ENCODE measurements around the gene CEP164. TPM values are rescaled to one million over a fixed set of nuclear protein-coding genes. Genes with fewer than 3 reads are reported as not detected.

Gene CEP164
- total and polyA plus RNA-seq, 9 of the 15 experiments (the other 6 are each of a cell fraction or from before 2014, with no cell fraction given) = 2.1 to 16.5 (median 10.4) TPM

DNA sequence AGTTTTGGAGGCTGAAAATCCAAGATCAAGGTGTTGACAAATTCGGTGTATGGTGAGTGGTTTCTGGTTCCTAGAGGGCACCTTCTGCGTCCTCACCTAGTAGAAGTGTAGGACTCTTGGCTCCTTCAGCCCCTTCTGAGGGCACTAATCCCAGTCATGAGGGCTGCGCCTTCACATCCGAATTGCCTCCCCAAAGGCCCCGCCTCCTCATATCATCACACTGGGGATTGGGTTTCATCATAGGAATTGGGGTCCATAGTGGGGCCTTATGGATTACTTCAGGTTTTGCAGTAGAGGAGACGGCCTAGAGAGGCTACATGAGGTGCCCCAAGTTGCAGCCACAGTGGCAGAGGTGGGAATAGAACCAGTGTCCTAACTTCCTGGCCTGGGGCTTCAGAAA, 87.1 kb downstream of the CEP164 start:
- H3K9ac ChIP-seq (ENCODE audit: insufficient read depth in 1 of 2, low read depth in 2 of 2, low read length in 2 of 2) = no peak overlapping the region
- H3K4me3 ChIP-seq = no peak overlapping the region
- no peaks in the 10 kb centered on the region for H3K9me1 ChIP-seq (ENCODE audit: control insufficient read depth, insufficient read depth, low read length)
- no peak overlapping the region for H2AFZ ChIP-seq (ENCODE audit: low read depth, low read length)
- no peaks in the 10 kb centered on the region for H3K36me3 ChIP-seq (ENCODE audit: control insufficient read depth, insufficient read depth, low read length)
- H3K79me2 ChIP-seq (ENCODE audit: control insufficient read depth, insufficient read depth, low read length) = no peaks in the 10 kb centered on the region
- DNase-seq (ENCODE audit: extremely low read depth in 1 of 4, low spot score in 3 of 4) (no peak), FAIRE-seq (no peak), ATAC-seq (no peak)
- H3K27ac ChIP-seq (ENCODE audit: extremely low read depth, low read depth, low read length) = no peak overlapping the region
- H3K4me1 ChIP-seq (replicated peaks in 1 of 2; ENCODE audit: control insufficient read depth in 2 of 2, insufficient read depth in 2 of 2, low read length in 2 of 2) = peaks cover 0 to 5% of the 10 kb centered on the region in 2 experiments; a peak in 1 of 5 replicates
- WGBS (ENCODE audit: insufficient coverage, low coverage, missing lambda C conversion rate) = 6% methylated on average over 6 of the region's 6 CpGs
- H3K4me2 ChIP-seq (ENCODE audit: insufficient read depth, low read length) = no peak overlapping the region
- no peaks in the 10 kb centered on the region for H3K9me3 ChIP-seq (replicated peaks; ENCODE audit: control insufficient read depth, insufficient read depth, low read depth, low read length)
- in situ Hi-C loops (cut with MboI) (no loop called here), intact Hi-C loops (cut with micrococcal nuclease) (no loop called here)
- TF ChIP-seq CC2D1A (IDR thresholded peaks at IDR 0.05) (no peak), ZNF384 (IDR thresholded peaks at IDR 0.05; ENCODE audit: low read depth, low read length) (no peak), HDAC3 (IDR thresholded peaks at IDR 0.05; ENCODE audit: borderline replicate concordance, partially characterized antibody) (no peak), ELF4 (CRISPR knock-in tag; IDR thresholded peaks at IDR 0.05) (no peak), CHD2 (IDR thresholded peaks at IDR 0.05; ENCODE audit: low read depth, low read length) (no peak)
- TF ChIP-seq, protein P1, sequence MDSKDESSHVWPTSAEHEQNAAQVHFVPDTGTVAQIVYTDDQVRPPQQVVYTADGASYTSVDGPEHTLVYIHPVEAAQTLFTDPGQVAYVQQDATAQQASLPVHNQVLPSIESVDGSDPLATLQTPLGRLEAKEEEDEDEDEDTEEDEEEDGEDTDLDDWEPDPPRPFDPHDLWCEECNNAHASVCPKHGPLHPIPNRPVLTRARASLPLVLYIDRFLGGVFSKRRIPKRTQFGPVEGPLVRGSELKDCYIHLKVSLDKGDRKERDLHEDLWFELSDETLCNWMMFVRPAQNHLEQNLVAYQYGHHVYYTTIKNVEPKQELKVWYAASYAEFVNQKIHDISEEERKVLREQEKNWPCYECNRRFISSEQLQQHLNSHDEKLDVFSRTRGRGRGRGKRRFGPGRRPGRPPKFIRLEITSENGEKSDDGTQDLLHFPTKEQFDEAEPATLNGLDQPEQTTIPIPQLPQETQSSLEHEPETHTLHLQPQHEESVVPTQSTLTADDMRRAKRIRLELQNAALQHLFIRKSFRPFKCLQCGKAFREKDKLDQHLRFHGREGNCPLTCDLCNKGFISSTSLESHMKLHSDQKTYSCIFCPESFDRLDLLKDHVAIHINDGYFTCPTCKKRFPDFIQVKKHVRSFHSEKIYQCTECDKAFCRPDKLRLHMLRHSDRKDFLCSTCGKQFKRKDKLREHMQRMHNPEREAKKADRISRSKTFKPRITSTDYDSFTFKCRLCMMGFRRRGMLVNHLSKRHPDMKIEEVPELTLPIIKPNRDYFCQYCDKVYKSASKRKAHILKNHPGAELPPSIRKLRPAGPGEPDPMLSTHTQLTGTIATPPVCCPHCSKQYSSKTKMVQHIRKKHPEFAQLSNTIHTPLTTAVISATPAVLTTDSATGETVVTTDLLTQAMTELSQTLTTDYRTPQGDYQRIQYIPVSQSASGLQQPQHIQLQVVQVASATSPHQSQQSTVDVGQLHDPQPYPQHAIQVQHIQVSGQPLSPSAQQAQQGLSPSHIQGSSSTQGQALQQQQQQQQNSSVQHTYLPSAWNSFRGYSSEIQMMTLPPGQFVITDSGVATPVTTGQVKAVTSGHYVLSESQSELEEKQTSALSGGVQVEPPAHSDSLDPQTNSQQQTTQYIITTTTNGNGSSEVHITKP (IDR thresholded peaks at IDR 0.05; ENCODE audit: partially characterized antibody) = no peak
- TF ChIP-seq, protein P2, sequence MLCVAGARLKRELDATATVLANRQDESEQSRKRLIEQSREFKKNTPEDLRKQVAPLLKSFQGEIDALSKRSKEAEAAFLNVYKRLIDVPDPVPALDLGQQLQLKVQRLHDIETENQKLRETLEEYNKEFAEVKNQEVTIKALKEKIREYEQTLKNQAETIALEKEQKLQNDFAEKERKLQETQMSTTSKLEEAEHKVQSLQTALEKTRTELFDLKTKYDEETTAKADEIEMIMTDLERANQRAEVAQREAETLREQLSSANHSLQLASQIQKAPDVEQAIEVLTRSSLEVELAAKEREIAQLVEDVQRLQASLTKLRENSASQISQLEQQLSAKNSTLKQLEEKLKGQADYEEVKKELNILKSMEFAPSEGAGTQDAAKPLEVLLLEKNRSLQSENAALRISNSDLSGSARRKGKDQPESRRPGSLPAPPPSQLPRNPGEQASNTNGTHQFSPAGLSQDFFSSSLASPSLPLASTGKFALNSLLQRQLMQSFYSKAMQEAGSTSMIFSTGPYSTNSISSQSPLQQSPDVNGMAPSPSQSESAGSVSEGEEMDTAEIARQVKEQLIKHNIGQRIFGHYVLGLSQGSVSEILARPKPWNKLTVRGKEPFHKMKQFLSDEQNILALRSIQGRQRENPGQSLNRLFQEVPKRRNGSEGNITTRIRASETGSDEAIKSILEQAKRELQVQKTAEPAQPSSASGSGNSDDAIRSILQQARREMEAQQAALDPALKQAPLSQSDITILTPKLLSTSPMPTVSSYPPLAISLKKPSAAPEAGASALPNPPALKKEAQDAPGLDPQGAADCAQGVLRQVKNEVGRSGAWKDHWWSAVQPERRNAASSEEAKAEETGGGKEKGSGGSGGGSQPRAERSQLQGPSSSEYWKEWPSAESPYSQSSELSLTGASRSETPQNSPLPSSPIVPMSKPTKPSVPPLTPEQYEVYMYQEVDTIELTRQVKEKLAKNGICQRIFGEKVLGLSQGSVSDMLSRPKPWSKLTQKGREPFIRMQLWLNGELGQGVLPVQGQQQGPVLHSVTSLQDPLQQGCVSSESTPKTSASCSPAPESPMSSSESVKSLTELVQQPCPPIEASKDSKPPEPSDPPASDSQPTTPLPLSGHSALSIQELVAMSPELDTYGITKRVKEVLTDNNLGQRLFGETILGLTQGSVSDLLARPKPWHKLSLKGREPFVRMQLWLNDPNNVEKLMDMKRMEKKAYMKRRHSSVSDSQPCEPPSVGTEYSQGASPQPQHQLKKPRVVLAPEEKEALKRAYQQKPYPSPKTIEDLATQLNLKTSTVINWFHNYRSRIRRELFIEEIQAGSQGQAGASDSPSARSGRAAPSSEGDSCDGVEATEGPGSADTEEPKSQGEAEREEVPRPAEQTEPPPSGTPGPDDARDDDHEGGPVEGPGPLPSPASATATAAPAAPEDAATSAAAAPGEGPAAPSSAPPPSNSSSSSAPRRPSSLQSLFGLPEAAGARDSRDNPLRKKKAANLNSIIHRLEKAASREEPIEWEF (CRISPR knock-in tag; IDR thresholded peaks at IDR 0.05) = no peak
- no peaks in the 10 kb centered on the region for H4K20me1 ChIP-seq (replicated peaks; ENCODE audit: control insufficient read depth, insufficient read depth, low read length)
- no TSS peak for BruUV-seq (replicated peaks)
- POLR2A ChIA-PET = interaction anchor here (0.7 kb wide), 1 partner anchor 65 kb away, joined by 3 read pairs; no protein-coding TSS in a partner anchor
- peaks cover 19 to 69% of the 10 kb centered on the region in 2 experiments; a peak in 4 of 5 replicates for H3K27me3 ChIP-seq (ENCODE audit: control insufficient read depth in 2 of 2, insufficient read depth in 2 of 2, low read length in 2 of 2)
- CTCF ChIA-PET (ENCODE audit: low intra/inter-chr PET ratio) = no interaction called here
